ENCODE data around the gene SLC25A12. TPM values are rescaled to one million over a fixed set of nuclear protein-coding genes. Genes with fewer than 3 reads are reported as not detected.

SLC25A12 gene
- total and polyA plus RNA-seq, 2 donors (not counting 1 experiment from before 2014, with no cell fraction given), result 10.0 to 21.0 TPM

DNA sequence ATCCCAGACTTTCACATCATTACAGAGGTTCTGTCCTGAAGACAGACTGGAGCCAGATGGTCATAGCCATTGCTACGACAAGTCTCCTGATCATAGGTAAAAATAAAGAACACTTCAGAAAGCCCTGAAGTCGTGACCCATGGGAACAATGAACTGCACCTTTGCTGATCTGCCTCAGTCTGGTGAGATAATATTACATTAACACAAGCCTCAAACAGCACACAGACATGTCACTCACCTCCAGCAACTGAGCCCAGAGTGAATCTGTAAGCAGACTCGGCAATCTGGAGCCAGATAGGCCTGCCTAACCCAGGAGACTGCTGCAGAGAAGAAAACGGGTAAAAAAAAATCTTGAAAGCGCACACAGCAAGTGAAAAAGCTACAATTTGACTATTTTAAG, 79.2 kb downstream of the SLC25A12 start:
- no peak overlapping the region for H3K9ac ChIP-seq (ENCODE audit: low read length)
- no peak for ATAC-seq (ENCODE audit: low read depth)

DNA sequence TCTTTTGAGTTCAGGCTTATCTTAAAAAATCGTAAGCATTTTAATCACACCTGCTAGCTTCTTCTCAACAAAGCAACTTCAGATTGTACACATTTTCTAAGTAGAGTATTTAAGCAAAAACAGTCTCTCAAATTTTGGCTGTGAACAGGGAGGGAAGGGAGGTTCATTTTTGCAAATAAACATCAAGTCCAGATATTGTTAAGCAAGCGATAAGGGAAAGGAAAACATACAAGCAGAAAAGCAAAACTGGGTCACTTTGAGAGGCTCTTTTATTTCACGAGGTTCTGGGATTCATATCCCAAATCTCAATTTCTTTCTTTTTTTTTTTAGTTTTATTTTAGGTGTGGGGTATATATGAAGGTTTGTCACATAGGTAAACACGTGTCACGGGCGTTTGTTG, 79.9 kb downstream of the SLC25A12 start:
- TF ChIP-seq CTCF (IDR thresholded peaks at IDR 0.05) (no peak), EZH2 (IDR thresholded peaks at IDR 0.05; ENCODE audit: borderline replicate concordance, insufficient read depth, low read depth, low read length, poor library complexity, severe bottlenecking) (no peak)
- Histone ChIP-seq H3K4me2 (replicated peaks; ENCODE audit: low read depth, low read length, poor library complexity, severe bottlenecking) (no peak overlapping the region), H3K79me2 (ENCODE audit: control insufficient read depth, insufficient read depth, low read length) (no peaks in the 10 kb centered on the region), H3K9ac (ENCODE audit: low read length) (no peak overlapping the region), H2AFZ (ENCODE audit: insufficient read depth, low read depth, low read length, poor library complexity, severe bottlenecking) (no peak overlapping the region), H3K4me3 (ENCODE audit: control extremely low read depth in 1 of 5, extremely low read depth in 1 of 5, insufficient read depth in 1 of 5, low read depth in 2 of 5, low read length in 4 of 5) (no peak overlapping the region), H3K36me3 (replicated peaks in 1 of 2; ENCODE audit: control extremely low read depth in 1 of 2, control insufficient read depth in 1 of 2, extremely low read depth in 1 of 2, insufficient read depth in 2 of 2, low read length in 1 of 2) (peaks cover 0 to 18% of the 10 kb centered on the region in 2 experiments), H3K9me3 (ENCODE audit: control extremely low read depth in 1 of 3, control insufficient read depth in 2 of 3, insufficient read depth in 1 of 3, low read length in 2 of 3) (no peaks in the 10 kb centered on the region), H4K20me1 (ENCODE audit: control insufficient read depth, insufficient read depth, low read length, poor library complexity, severe bottlenecking) (no peaks in the 10 kb centered on the region), H3K27ac (ENCODE audit: low read length in 2 of 2) (no peak overlapping the region), H3K4me1 (ENCODE audit: control insufficient read depth in 2 of 2, insufficient read depth in 2 of 2, low read length in 2 of 2) (no peaks in the 10 kb centered on the region), H3K27me3 (replicated peaks in 1 of 4; ENCODE audit: control extremely low read depth in 1 of 4, control insufficient read depth in 3 of 4, insufficient read depth in 4 of 4, low read length in 3 of 4) (no peaks in the 10 kb centered on the region)
- ATAC-seq (ENCODE audit: low read depth) (no peak), DNase-seq (no peak)
- intact Hi-C loops (cut with micrococcal nuclease), result loop anchor here (5.0 kb wide), 1 partner anchor 313 kb away; no protein-coding TSS in a partner anchor
- no peaks in the 10 kb centered on the region for H3K9me3 Mint-ChIP-seq (ENCODE audit: insufficient read depth)
- H3K4me3 Mint-ChIP-seq, result no peak overlapping the region
- no peak overlapping the region for H3K27ac Mint-ChIP-seq
- WGBS (ENCODE audit: insufficient coverage), result 100% methylated on average over 1 of the region's 6 CpGs
- no peaks in the 10 kb centered on the region for H3K4me1 Mint-ChIP-seq
- H3K27me3 Mint-ChIP-seq, result no peaks in the 10 kb centered on the region
- ChIA-PET POLR2A (no interaction called here), CTCF (no interaction called here)

More for the DNA sequence above, 79.2 kb downstream of the SLC25A12 start:
- ChIA-PET POLR2A (no interaction called here), CTCF (no interaction called here)
- Mint-ChIP-seq H3K4me3 (no peak overlapping the region), H3K9me3 (ENCODE audit: insufficient read depth) (no peaks in the 10 kb centered on the region), H3K27ac (no peak overlapping the region), H3K27me3 (no peaks in the 10 kb centered on the region), H3K4me1 (no peaks in the 10 kb centered on the region)
- no peak overlapping the region for H3K4me2 ChIP-seq (replicated peaks; ENCODE audit: low read depth, low read length, poor library complexity, severe bottlenecking)
- no peak for DNase-seq
- H3K27ac ChIP-seq (ENCODE audit: low read length in 2 of 2), result no peak overlapping the region
- peaks cover 0 to 11% of the 10 kb centered on the region in 2 experiments for H3K36me3 ChIP-seq (replicated peaks in 1 of 2; ENCODE audit: control extremely low read depth in 1 of 2, control insufficient read depth in 1 of 2, extremely low read depth in 1 of 2, insufficient read depth in 2 of 2, low read length in 1 of 2)
- no peaks in the 10 kb centered on the region for H3K9me3 ChIP-seq (ENCODE audit: control extremely low read depth in 1 of 3, control insufficient read depth in 2 of 3, insufficient read depth in 1 of 3, low read length in 2 of 3)
- no peaks in the 10 kb centered on the region for H4K20me1 ChIP-seq (ENCODE audit: control insufficient read depth, insufficient read depth, low read length, poor library complexity, severe bottlenecking)
- H3K4me1 ChIP-seq (ENCODE audit: control insufficient read depth in 2 of 2, insufficient read depth in 2 of 2, low read length in 2 of 2), result no peaks in the 10 kb centered on the region
- H2AFZ ChIP-seq (ENCODE audit: insufficient read depth, low read depth, low read length, poor library complexity, severe bottlenecking), result no peak overlapping the region
- no peak overlapping the region for H3K4me3 ChIP-seq (ENCODE audit: control extremely low read depth in 1 of 5, extremely low read depth in 1 of 5, insufficient read depth in 1 of 5, low read depth in 2 of 5, low read length in 4 of 5)
- no peaks in the 10 kb centered on the region for H3K79me2 ChIP-seq (ENCODE audit: control insufficient read depth, insufficient read depth, low read length)
- 100% methylated on average over 2 of the region's 5 CpGs for WGBS (ENCODE audit: insufficient coverage)
- TF ChIP-seq EZH2 (IDR thresholded peaks at IDR 0.05; ENCODE audit: borderline replicate concordance, insufficient read depth, low read depth, low read length, poor library complexity, severe bottlenecking), result no peak
- no peak for TF ChIP-seq CTCF (IDR thresholded peaks at IDR 0.05)
- no peaks in the 10 kb centered on the region for H3K27me3 ChIP-seq (replicated peaks in 1 of 4; ENCODE audit: control extremely low read depth in 1 of 4, control insufficient read depth in 3 of 4, insufficient read depth in 4 of 4, low read length in 3 of 4)
- intact Hi-C loops (cut with micrococcal nuclease), result loop anchor here (5.0 kb wide), 1 partner anchor 312 kb away; no protein-coding TSS in a partner anchor
